Eye (tissue), 1 donor: Measurements from ENCODE around the gene RBM7.

Experiments
- DNase-seq: peaks from one replicate; pipeline ENCODE4 v3.0.0-alpha.2; 2015

RBM7 gene

DNA sequence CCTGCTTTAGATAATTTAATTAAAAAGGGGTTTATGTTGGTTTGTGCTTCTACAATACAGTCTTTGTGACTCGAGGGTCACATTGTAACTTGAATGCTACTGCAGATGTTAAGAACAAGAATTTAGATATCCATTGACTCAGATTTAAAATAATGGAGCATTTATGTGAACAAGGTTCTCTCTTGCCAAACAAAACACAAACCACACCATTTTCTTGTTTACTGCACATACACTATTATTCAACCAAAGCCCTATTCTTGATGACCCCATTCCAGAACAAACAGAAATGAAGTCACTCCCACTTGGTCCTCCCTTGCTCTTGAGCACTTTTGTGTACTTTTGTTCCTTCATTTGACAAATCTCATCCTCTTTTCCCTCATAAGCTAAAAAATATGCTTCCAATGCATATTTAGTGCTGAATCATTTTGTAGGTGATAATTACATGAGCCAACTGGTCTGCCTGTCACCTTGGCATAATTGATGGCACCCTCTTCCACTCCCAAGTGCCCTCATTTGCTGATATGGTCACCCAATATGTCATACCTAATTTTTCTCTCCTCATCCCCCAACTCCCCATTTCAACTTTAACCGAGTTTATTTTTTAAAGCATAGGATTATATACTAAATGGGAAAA lies 3.0 kb upstream of the RBM7 start:
- DNase-seq: no peak

DNA sequence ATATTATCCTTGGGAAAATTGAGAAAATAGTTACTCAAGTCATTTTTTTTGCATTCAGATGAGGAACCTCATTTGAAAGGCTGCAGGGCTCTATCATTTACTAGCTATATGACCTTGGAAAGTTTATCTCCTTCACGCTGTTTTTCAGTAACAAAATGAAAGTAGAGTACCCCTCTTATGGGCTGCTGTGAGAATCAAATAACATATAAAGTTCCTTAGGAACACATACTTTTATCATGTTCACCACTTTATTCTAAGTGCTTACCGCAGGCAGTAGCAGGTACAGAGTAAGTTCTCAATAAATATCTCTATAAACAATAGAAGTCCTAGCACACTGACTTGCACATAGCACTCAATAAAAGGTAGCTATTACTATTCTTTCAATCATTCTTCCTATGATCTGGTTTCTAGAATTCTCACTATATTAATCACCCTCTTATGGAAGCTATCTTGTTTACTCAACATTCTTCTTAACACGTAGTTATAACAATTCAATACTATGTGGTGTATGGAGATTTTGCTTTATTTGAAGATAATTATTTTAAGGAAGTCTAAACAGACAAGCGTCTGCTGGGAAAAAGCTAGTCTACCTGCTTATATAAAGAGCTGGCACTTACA lies 2.1 kb upstream of the RBM7 start:
- no peak for DNase-seq

DNA sequence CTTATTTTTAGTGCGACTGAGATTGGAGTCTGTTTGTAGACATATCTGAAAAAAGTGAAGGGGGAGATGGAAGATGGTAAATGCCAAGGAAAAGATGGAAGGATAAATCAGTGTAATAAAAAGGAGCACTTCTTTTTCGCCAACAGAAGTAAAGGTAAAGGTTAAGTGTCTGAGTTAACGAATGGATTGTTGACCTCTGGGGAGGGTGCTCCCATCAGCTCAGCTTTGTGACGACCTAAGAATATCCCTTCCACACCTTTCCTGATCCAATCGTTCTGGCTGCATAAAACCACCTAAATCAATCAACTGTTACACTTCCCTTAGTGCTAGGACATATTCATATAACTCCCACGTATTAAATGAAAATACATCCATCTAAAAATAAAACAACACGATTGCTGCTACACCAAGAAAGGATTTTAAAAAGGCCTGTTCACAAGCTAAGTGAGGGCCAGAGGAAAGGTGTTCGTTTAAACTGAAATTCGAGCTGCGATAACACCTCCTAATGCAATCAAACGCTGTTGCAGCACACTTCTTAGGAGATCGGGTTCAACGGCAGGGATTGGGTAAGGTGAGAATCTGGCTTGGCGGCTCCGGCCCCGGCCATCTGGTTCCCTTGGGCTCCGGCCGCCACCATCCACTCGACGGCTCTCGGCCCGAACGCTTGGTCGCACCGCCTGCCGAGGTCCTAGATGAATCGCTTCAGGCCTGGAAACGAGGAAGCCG lies 813 bp upstream of the RBM7 start:
- no peak for DNase-seq

DNA sequence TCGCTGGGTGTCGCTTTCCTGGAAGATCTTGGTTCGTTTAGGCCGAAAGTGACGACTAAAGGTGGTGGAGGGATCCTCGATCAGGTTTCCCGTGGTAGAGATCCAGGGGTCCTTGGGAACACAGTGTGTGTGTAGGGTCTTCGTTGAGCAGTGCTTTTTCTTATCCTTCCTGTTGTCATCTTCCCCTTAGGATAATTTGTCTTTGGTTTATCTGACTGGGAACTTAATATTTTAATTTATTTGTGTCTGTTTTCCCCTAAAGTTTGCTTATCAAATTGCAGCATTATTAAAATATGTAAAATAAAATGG lies 403 bp downstream of the RBM7 start:
- no peak for DNase-seq

DNA sequence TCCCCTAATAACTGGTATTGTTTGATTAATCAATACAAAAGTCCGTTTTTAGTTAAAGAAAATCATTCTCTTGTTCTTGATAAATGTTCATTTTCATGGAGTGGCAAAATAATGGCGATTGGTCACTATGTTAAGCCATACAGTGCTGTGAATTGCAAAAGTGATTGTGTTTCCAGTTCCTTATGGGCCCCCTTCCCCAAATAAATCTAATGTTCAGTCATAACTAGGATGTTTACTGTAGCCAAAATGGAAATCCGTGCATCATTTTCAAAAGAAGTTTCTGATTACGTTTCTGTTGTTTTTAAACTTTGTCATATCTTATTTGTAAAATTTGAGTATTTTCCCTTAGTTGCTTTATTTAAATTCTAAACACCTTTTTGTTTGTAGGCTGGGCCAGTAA lies 845 bp downstream of the RBM7 start:
- peak; percentile 64 for DNase-seq

DNA sequence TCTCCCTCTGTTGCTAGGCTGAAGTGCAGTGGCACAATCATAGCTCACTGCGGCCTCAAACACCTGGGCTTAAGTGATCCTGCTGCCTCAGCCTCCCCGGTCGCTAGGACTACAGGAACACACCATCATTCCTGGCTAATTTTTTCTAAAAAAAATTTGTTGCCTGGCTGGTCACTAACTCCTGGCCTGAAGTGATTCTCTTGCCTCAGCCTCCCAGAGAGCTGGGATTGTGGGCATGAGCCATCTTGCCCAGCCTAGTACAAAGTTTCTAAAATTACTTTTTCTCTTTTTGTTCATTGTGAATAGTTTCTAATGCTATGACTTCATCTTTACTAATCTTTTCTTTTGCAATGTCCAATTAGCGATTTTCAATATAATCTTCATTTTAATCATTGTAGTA lies 12.5 kb downstream of the RBM7 start:
- no peak for DNase-seq

DNA sequence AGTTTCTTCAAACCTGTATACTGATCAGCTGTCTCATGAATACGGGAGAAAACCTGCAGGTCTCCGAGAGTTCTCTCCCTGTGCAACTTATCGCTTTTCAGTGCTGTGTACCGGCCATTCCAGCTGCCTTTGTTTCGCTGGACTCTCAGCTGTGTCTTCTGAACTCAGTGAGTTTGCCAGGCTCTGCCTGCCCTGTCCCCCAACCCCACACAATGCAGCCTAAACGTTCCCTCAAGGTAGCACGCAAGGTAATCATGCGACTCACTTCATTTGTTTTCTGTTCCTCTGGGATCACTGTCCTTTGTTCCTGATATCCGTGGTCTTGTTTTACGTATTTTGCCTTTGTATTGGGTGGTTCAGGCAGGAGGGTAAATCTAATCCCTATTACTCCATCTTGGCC lies 13.5 kb downstream of the RBM7 start:
- DNase-seq: no peak

DNA sequence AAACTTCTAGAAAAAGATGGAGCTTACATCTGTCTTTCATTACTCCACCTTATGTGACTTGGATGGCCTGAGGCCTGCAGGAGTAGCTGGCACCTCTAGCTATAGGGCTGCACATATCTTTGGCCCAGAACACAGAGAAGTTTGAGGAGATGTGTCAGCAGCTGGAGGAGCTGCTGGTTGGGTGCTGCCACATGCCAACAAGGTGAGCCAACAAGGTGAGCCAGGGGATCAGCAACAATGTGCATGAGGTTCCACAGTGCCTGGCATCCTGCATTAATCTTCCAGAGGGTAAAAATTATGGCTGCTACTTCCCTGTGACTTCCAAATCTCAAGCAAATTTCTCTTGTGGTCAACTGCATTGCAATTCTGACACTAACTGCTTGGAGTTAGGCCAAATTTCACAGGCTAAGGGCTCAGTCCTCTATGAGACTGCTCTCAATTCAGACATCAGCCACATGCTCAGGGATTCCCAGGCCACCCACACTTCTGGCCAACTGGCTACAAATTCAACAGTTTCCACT lies 16.0 kb downstream of the RBM7 start:
- DNase-seq: no peak

DNA sequence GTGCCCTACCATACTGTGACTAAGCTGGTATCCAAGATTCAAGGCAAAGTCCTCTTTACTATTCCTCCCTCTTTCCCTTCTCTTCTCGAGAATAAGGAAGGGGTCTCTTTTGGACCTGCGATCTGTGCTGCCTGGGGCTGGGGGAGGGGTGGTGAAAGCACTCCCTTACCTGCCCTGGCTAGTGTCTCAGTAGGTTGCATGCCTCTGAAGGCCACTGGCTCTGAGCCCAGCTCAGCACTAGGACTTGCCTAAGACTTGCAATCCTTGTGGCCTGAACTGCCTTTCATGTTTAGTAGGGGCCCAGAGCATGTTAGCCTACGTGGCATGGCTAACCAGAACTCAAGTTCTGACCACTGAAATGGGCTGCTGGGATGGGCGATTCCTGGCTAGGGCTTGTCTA lies 25.8 kb downstream of the RBM7 start:
- DNase-seq: no peak

DNA sequence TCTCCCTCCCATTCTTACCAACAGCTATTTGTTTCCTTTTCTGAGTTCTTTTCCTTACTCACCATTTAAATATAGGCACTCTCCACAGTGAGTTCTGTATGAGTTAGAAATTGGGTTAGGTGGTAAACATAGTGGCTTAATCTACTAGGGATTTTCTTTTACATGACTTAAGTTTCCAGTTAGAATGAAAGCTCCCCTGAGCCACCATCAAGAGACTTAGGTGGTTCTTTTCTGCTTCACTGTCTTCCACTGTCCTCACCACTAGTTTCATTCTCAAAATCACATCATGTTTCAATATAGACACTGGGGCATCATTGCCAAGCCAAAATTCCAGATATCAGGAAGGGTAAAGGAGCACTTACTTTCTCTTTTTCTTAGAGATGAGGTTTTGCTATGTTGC lies 29.8 kb downstream of the RBM7 start:
- DNase-seq: no peak

DNA sequence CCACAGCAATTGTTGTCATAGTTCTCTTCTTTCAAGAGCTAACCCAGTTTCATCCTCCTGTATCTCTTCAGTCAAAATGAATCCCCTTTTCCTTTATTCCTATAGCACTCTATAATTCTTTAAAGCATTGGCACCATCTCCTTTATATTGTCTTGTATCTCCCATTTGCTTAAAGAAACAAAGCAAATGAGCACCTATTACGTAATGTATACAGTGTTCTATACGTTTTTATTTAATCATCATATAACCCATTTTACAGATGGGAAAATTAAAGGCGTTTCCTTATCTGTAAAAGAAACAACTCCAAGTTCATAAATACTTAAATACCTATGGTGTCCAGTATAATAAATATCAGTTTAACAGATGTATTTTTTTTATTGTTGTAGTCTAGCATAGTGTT lies 32.4 kb downstream of the RBM7 start:
- DNase-seq: no peak

DNA sequence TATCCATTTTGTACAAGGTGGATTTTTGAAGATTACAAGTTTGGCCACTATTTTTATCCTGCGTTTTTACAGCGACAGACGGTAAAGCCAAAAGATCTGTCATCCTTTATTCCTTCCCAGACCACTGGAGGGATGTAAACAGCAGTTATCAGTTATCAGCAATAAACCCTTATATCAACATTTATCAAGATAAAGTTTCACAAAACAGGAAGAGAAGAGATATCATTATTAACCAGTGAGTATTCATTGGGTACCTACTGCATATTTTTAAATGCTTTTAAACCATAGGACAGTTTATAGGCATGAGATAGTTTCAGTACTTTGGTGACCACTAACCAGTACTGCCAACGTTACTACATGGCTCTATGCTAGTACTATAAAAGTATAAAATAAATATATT lies 32.9 kb downstream of the RBM7 start:
- DNase-seq: no peak

DNA sequence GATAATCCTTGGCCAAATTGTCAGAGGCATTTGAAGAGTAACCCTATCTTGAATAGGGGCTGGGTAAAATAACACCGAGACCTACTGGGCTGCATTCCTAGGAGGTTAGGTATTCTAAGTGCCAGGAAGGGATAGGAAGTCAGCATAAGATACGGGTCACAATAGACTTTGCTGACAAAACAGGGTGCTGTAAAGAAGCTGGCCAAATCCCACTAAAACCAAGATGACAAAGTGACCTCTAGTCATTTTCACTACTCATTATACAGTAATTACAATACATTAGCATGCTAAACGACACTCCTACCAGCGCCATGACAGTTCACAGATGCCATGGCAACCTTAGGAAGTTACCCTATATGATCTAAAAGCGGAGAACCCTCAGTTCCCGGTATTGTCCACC lies 37.8 kb downstream of the RBM7 start:
- DNase-seq: peak; percentile 1

DNA sequence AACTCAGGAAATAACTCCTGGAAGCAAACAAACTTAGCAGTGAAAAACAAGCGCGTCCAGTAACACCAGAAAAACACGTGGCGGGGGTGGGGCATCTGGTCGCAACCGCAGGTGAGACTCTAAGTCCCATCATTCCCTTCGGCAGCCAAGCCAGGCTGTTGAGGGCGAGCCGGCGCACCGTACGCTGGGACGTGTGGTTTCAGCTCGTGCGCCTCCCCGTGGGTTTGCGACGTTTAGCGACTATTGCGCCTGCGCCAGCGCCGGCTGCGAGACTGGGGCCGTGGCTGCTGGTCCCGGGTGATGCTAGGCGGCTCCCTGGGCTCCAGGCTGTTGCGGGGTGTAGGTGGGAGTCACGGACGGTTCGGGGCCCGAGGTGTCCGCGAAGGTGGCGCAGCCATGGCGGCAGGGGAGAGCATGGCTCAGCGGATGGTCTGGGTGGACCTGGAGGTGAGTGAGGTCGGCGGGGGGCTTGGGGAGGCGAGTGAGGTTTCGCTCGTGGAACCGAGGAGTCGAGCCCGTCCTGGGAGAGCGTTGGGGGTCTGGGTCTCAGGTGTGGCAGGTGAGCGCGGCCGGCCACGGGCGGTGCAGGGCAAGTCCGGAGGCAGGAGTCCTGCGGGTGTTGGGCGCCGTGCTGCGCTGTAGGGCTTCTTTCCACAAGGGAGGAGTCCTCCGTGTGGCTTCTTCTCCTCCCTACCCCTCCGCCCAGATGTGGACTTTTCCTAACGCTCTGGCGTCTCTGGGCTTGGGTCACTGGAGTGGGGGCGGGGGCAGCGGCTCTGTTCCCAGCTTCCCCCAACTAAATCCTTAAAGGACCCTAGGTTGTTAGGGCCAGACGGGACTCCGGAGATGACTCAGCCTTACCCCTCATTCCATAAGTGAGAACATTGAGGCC lies 39.0 kb downstream of the RBM7 start, which contains the start of gene REXO2:
Gene REXO2, plus strand, starts transcription at position 239 of the 892 bp plus-strand sequence. Its CDS starts 62 bp downstream, at position 301.
- DNase-seq: peak; percentile 96

DNA sequence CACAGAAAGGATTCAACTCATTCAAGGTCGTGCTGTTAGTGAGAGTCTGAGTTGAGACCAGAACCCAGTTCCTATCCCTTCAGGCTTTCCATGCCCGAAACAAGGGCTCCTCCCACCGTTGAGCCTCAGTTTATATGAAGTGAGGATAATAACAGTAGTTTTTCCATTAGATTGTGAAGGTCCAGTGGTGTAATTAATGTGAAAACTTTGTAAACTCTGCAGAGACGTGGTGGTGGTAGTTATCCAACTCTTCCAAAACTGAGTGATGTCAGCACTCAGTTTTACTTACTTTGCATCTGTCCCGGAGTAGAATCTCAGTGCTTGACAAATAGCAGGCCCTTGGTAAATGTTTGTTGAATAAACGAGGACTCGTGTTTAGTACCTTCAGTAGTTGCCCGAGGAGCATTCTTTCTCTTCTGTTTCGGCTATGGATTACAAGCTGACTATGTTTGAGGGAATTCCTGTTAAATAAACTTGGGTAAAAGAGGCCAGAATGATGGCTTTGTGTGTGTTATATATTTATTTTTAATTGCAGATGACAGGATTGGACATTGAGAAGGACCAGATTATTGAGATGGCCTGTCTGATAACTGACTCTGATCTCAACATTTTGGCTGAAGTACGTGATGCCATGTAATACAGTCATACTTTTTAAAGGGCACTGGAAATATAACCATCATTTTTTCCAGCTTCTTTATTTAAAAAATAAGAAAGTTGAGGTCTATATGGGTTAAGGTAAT lies 39.8 kb downstream of the RBM7 start:
- DNase-seq: no peak

DNA sequence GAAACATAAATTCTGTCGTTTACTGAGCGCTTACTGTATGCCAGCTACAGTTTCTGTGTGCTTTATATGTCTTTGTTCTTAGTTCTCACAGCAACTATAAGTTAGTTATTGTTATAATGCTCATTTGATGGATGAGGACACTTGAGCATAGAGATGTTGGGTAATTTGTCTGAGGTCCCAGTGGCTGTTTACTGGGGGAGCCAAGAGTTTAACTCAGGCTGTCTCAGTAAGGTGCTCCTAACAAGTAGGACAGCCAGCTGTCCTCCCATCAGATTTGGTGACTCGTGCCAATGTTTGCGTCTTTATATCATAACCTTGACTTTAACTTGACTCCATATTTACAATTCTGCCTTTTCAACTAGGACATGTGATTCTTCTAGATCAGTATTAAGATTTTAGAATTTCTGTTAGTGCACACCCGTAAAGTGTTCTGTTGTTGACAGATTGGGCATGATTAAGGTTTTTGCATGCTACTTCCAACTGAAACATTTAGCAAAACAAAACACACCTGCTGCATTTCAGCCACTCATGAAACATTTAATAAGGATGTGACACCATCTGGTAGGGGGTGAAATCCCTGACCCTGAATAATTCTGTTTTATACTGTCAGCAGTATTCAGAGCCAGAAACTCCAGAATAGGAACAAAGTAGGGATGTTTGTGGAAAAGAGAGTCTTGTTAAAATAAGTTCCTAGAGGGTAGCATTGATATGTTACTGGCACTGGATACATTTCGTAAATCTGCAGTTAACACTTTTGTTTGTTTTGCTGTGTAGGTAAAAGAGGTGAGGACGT lies 40.7 kb downstream of the RBM7 start:
- peak; percentile 61 for DNase-seq

DNA sequence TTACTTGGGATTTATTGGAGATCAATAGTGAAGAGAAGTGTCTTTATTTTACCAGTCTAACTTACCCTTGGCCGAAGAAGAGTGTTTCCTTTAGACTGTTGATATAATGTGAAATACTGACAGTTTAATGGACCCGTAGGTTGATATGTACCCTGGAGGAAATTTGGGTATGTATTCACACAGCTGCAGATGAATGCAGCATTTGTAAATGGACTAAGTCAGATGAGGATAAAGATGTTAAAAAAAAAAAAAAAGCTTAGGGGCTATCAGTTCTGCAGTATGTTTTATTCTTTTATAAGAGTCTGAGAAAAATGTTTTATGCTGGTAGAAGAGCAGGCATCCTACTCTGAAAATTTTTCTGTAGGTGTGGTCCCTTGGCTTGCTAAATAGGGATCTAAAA lies 41.5 kb downstream of the RBM7 start:
- no peak for DNase-seq

DNA sequence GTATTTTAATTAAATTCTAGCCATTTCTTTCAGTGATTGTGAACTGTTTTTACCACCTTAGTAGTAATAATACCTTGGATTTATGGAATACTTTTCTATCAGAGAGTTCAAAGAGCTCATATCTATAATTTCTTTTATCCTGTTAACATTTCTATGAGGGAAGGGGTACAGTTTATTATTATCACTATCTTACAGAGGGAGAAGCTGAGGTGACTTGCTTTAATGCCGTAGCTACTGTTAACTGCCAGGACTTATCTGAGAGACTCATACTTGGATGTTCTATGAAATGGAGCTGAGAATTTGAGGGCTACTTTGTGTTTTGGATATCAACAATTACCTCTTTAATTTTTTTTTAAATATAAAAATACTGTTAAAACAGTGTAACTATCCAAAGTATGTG lies 42.1 kb downstream of the RBM7 start:
- no peak for DNase-seq

DNA sequence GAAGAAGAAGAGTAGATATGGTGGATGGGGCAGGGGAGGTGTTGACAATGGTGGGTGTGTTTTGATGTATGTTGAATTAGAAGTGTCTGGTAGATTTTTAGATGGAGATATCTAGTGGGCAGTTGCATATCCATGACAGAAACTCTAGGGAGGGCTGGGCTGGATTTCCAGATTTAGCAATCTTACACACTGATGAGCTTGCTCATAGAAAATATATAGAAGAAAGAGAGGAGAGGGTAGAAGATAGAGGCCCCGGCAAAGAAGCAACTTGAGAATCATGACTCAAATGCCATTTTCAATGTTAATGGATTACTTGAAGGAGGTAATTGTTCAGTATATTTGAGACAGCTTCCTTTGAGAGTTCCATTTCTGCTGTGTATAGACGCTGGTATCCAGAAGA lies 47.0 kb downstream of the RBM7 start:
- no peak for DNase-seq

DNA sequence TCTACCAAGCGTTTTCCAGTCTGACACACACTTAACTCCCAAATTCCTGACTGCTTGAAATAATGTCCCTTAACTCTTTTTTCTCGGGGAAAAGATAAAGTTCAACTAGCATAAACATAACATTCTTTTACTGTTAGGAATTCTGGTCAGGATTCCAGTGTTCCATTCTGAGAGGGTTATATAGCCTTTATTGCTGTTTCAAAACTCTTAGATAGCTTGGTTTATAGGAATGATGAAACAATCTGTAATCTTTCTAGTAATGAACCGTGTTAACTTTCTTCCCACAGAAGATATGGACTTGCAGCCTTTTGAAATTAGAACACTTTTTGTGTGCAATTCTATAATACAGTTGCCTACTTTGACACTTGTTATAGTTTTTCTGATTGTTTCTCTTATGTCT lies 47.4 kb downstream of the RBM7 start:
- no peak for DNase-seq

DNA sequence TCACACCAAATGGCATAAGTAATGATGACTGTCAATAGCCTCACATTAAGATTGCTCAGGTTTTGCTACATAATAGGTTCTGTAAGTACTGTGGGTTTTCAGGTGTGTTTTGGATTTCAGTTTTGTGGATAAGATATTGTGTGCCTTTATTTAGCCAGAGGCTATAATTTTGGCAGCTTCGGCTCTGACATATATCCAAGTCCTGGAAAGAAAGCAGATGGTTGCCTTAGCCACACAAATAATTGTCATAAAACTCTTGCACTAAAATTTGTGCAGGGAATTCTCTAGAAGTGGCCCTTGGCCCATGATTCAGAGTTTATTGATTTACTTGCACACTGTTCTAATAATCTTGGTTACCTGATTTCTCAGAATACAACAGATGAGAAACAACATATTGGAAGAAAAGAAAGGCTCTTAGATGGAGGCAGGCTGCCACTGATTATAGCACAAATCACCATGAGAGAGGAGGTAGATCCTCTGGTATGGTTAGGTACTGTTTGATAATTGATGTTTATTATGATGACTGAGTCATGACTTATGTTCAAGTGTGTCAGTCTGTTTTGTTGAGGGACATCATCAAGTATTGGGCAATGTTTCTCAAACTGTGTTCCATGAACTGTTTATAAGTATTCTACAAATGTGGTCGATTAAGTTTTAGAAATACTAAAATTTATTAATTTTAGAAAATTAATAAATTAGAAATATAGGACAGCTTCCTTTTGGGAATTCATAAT lies 48.5 kb downstream of the RBM7 start:
- no peak for DNase-seq
